Measurements from ENCODE around the gene ROBO2.

ROBO2 gene

GRCh38 chr3:77687545-77687944 is 647.6 kb downstream of the ROBO2 start:
- H2AFZ ChIP-seq (ENCODE audit: low read length, unreplicated experiment): no peak overlapping the region
- H3K4me3 ChIP-seq (ENCODE audit: low read depth, low read length): no peak overlapping the region
- H3K27me3 ChIP-seq (ENCODE audit: insufficient read depth, low read length): no peaks in the 10 kb centered on the region
- H3K36me3 ChIP-seq (ENCODE audit: insufficient read depth, low read length): no peaks in the 10 kb centered on the region
- no peaks in the 10 kb centered on the region for H3K4me1 ChIP-seq (ENCODE audit: control insufficient read depth, insufficient read depth, low read length, unreplicated experiment)
- no peak overlapping the region for H3K27ac ChIP-seq (ENCODE audit: low read depth, low read length)
- no peaks in the 10 kb centered on the region for H3K79me2 ChIP-seq (ENCODE audit: control insufficient read depth, insufficient read depth, low read length, unreplicated experiment)

GRCh38 chr3:77690284-77690845 is 650.5 kb downstream of the ROBO2 start:
- Histone ChIP-seq H3K27ac (ENCODE audit: low read depth, low read length) (no peak overlapping the region), H3K27me3 (ENCODE audit: insufficient read depth, low read length) (no peaks in the 10 kb centered on the region), H3K4me1 (ENCODE audit: control insufficient read depth, insufficient read depth, low read length, unreplicated experiment) (no peaks in the 10 kb centered on the region), H2AFZ (ENCODE audit: low read length, unreplicated experiment) (no peak overlapping the region), H3K4me3 (ENCODE audit: low read depth, low read length) (no peak overlapping the region), H3K79me2 (ENCODE audit: control insufficient read depth, insufficient read depth, low read length, unreplicated experiment) (no peaks in the 10 kb centered on the region), H3K36me3 (ENCODE audit: insufficient read depth, low read length) (no peaks in the 10 kb centered on the region)

- Histone ChIP-seq H3K4me3 (ENCODE audit: low read depth, low read length) (no peak overlapping the region), H3K36me3 (ENCODE audit: insufficient read depth, low read length) (no peaks in the 10 kb centered on the region), H3K27me3 (ENCODE audit: insufficient read depth, low read length) (no peaks in the 10 kb centered on the region), H2AFZ (ENCODE audit: low read length, unreplicated experiment) (no peak overlapping the region), H3K27ac (ENCODE audit: low read depth, low read length) (no peak overlapping the region), H3K79me2 (ENCODE audit: control insufficient read depth, insufficient read depth, low read length, unreplicated experiment) (no peaks in the 10 kb centered on the region), H3K4me1 (ENCODE audit: control insufficient read depth, insufficient read depth, low read length, unreplicated experiment) (no peaks in the 10 kb centered on the region)
Observed at GRCh38 chr3:77693147-77693546, 653.2 kb downstream of the ROBO2 start.

DNA sequence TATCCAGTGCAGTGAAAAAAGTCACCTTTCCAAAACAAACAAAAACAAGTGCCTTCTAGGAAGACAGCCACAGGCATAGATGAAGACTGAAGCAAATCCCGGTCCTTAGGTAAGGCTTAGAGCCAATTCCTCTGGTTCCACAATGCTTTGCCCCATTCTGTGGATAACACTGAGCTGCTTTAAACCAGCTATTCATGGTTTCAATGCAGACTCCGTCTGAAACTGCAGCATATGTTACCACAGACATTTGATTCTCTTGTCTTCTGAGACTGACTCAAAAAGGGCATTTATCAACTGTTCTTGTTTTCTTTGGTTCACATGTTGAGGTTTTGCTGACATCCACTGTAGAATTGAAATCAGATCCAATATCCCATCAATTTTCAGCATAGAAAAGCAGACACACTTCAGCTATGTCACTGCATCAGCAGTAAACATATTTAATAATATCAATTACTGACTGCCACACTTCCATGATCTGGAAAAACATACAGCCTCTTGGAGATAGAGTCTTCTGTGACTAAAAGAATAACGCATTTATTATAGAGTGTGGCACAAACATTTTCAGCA is 659.3 kb downstream of the ROBO2 start:
- Histone ChIP-seq H3K27me3 (ENCODE audit: insufficient read depth, low read length) (no peaks in the 10 kb centered on the region), H3K36me3 (ENCODE audit: insufficient read depth, low read length) (no peaks in the 10 kb centered on the region), H3K4me1 (ENCODE audit: control insufficient read depth, insufficient read depth, low read length, unreplicated experiment) (no peaks in the 10 kb centered on the region), H3K27ac (ENCODE audit: low read depth, low read length) (no peak overlapping the region), H3K4me3 (ENCODE audit: low read depth, low read length) (no peak overlapping the region), H3K79me2 (ENCODE audit: control insufficient read depth, insufficient read depth, low read length, unreplicated experiment) (no peaks in the 10 kb centered on the region), H2AFZ (ENCODE audit: low read length, unreplicated experiment) (no peak overlapping the region)

All from ACC112 (cell line).